Left lung (tissue), 10 donors: ENCODE measurements around the gene BAIAP2L2. TPM values are rescaled to one million over a fixed set of nuclear protein-coding genes. Genes with fewer than 3 reads are reported as not detected.

Experiments
- ATAC-seq: fragments of 200-7000 bp; cut with Tn5 transposase; one replicate; pipeline ENCODE4 v1.9.1; 2020; ENCODE audit warnings: moderate library complexity
- DNase-seq, 4 donors: peaks; one replicate each; pipeline ENCODE4 v3.0.0-alpha.2; 2013 to 2020
- H3K27ac ChIP-seq, 2 donors: fragments of 200-600 bp; sonication (generic) in 1 of 2; one replicate each; pipeline versions ENCODE4 v1.5.0 to v1.8.0; 2020 to 2021
- H3K27me3 ChIP-seq, 2 donors: fragments of 200-600 bp; sonication (generic) in 1 of 2; one replicate each; pipeline versions ENCODE4 v1.5.0 to v1.8.0; 2020 to 2021
- H3K36me3 ChIP-seq, 2 donors: fragments of 200-600 bp; sonication (generic) in 1 of 2; one replicate each; pipeline versions ENCODE4 v1.5.0 to v1.8.0; 2020 to 2021
- H3K4me1 ChIP-seq, 2 donors: fragments of 200-600 bp; one replicate each; pipeline ENCODE4 v1.8.0; 2021
- H3K4me3 ChIP-seq, 2 donors: fragments of 200-600 bp; sonication (generic) in 1 of 2; one replicate each; pipeline versions ENCODE4 v1.5.0 to v1.8.0; 2020 to 2021; ENCODE audit warnings: mild to moderate bottlenecking in 1 of 2
- H3K9me3 ChIP-seq, 2 donors: fragments of 200-600 bp; sonication (generic) in 1 of 2; one replicate each; pipeline versions ENCODE4 v1.5.0 to v1.8.0; 2020 to 2021
- CTCF ChIP-seq, 2 donors: fragments of 200-600 bp; sonication (generic) in 1 of 2; IDR thresholded peaks; one replicate each; pipeline versions ENCODE4 v1.5.0 to v1.8.0; 2021; ENCODE audit warnings: antibody characterized with exemption in 2 of 2
- intact Hi-C, 2 donors: fragments of 100-400 bp; cut with DNase I; formaldehyde crosslinking; loops; one replicate each; pipeline versions ENCODE4 v1.11.2 to v1.14.2; 2022
- polyA plus RNA-seq, 6 donors: library from polyadenylated mRNA; unstranded; fragments of 120-200 nt; gene quantifications; one replicate each; pipeline ENCODE4 v1.2.1, GENCODE V29; 2013; ENCODE audit not compliant: insufficient read length in 6 of 6
- total RNA-seq, 2 donors: library from RNA; stranded (reverse); fragmentation: NEBNext Ultra II Directional; extraction: Animal tissue kit (Norgen Biotek cat#: 25700); gene quantifications; one replicate each; pipeline ENCODE4 v1.2.1, GENCODE V29; 2021
- donor health status: DM: no; HTN: yes; CAD: no.
- donor health status: DM: no; HTN: no; CAD: no.

Gene BAIAP2L2
- total and polyA plus RNA-seq, 8 donors, result 0.34 to 1.5 (median 0.99) TPM

- TF ChIP-seq CTCF (IDR thresholded peaks at IDR 0.05), result no peak
- no peaks in the 10 kb centered on the region for H3K4me1 ChIP-seq
- peak in 2 of 4 donors; percentile 32 to 74 for DNase-seq
- H3K9me3 ChIP-seq, result no peaks in the 10 kb centered on the region
- intact Hi-C loops, result no loop called here
- H3K4me3 ChIP-seq, result no peak overlapping the region
- peaks cover 0 to 100% of the 10 kb centered on the region in 2 donors for H3K36me3 ChIP-seq
- no peak overlapping the region for H3K27ac ChIP-seq
- H3K27me3 ChIP-seq, result no peaks in the 10 kb centered on the region
- peak; percentile 40 for ATAC-seq
These were observed 40.9 kb downstream of the BAIAP2L2 start for GRCh38 chr22:38069372-38070249.

- H3K4me3 ChIP-seq, result no peak overlapping the region
- ATAC-seq, result no peak
These were observed 41.7 kb downstream of the BAIAP2L2 start for GRCh38 chr22:38068641-38069371.

GRCh38 chr22:38067761-38068360, 42.6 kb downstream of the BAIAP2L2 start:
- DNase-seq, result peak in 1 of 4 donors; percentile 53
- TF ChIP-seq CTCF (IDR thresholded peaks at IDR 0.05), result no peak
- Histone ChIP-seq H3K36me3 (peaks cover 0 to 99% of the 10 kb centered on the region in 2 donors), H3K4me1 (peaks cover 0 to 8% of the 10 kb centered on the region in 2 donors), H3K9me3 (no peaks in the 10 kb centered on the region), H3K27ac (no peak overlapping the region), H3K27me3 (no peaks in the 10 kb centered on the region), H3K4me3 (no peak overlapping the region)
- intact Hi-C loops, result no loop called here
- no peak for ATAC-seq

More at GRCh38 chr22:38068641-38069371, 41.7 kb downstream of the BAIAP2L2 start:
- intact Hi-C loops, result no loop called here
- no peak for TF ChIP-seq CTCF (IDR thresholded peaks at IDR 0.05)
- Histone ChIP-seq H3K9me3 (no peaks in the 10 kb centered on the region), H3K27me3 (no peaks in the 10 kb centered on the region), H3K4me1 (no peaks in the 10 kb centered on the region), H3K27ac (no peak overlapping the region), H3K36me3 (peaks cover 0 to 100% of the 10 kb centered on the region in 2 donors)
- DNase-seq, result peak in 1 of 4 donors; percentile 53

GRCh38 chr22:38067028-38067415, 43.5 kb downstream of the BAIAP2L2 start:
- peak in 1 of 4 donors; percentile 39 for DNase-seq
- TF ChIP-seq CTCF (IDR thresholded peaks at IDR 0.05), result no peak
- Histone ChIP-seq H3K27ac (no peak overlapping the region), H3K4me1 (peaks cover 0 to 16% of the 10 kb centered on the region in 2 donors), H3K36me3 (peaks cover 0 to 91% of the 10 kb centered on the region in 2 donors), H3K27me3 (no peaks in the 10 kb centered on the region), H3K9me3 (no peaks in the 10 kb centered on the region), H3K4me3 (no peak overlapping the region)
- intact Hi-C loops, result no loop called here
- ATAC-seq, result no peak
